ENCODE data around the gene ZSCAN22.
A peak's percentile ranks its signal among the peaks of the same experiment; 100 is the strongest.

The ZSCAN22 gene

DNA sequence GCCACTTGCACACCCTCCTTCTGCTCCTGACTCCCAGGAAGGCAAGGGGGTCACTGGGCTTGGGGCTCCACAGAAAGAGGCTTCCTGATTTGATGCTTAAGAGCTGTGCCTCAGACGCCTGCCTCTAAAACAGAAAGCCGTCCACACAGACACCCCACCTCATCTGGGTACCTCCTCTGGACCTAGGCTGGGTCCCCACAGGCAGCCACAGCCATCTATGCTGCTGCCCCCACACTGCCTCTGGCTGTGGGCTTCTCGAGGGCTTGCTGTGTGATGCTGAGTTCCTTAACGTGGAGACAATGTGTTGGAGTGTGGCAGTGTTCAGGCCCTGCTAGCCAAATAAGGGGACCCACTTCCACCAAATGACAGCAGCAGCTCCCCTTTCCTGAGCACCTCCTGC is 8.5 kb upstream of the ZSCAN22 start:
- TF ChIP-seq CTCF (IDR thresholded peaks at IDR 0.05; ENCODE audit: control insufficient read depth, extremely low read depth, insufficient read depth) = no peak
- DNase-seq (ENCODE audit: low read depth) = no peak
- H3K4me3 ChIP-seq (ENCODE audit: low read depth, low read length) = no peak overlapping the region

- no peak for DNase-seq (ENCODE audit: low read depth)
- TF ChIP-seq CTCF (IDR thresholded peaks at IDR 0.05; ENCODE audit: control insufficient read depth, extremely low read depth, insufficient read depth) = no peak
- H3K4me3 ChIP-seq (ENCODE audit: low read depth, low read length) = no peak overlapping the region
Observed at GRCh38 chr19:58319241-58319640, 7.6 kb upstream of the ZSCAN22 start.

DNA sequence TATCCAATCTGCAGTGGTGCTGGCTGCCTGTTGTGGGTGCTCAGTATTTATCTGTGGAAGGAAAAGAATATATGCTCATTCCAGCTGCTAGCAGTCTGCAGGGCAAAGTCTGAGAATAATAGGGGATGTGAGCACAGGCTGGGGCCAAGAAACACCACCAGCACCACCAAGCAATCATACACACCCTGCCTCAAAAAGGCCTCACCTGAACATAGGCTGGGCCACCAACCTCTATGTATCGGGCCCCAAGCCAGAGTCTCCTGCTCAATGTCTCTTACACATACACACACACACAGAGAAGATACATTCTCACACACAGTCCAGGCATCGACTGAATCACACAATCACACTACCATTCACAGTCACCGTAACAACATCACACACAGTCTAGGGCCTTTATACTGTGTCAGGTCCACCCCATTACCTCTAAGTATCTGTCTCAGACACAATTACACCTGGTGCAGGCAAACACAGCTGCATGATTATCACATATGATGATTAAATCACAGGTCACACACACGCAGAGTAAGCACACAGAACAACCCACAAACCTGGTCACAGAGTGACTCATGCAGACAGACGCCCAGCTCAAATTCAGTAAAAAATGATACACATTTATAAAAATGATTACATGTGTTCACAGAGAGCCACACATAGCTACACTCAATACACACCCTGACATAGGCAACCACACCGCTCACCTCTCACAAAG is 1.3 kb upstream of the ZSCAN22 start:
- H3K4me3 ChIP-seq (ENCODE audit: low read depth, low read length) = peak overlapping the region; percentile 97
- no peak for TF ChIP-seq CTCF (IDR thresholded peaks at IDR 0.05; ENCODE audit: control insufficient read depth, extremely low read depth, insufficient read depth)
- no peak for DNase-seq (ENCODE audit: low read depth)

- H3K4me3 ChIP-seq (ENCODE audit: low read depth, low read length) = peak overlapping the region; percentile 97
- no peak for TF ChIP-seq CTCF (IDR thresholded peaks at IDR 0.05; ENCODE audit: control insufficient read depth, extremely low read depth, insufficient read depth)
- DNase-seq (ENCODE audit: low read depth) = no peak
Observed at GRCh38 chr19:58326501-58326913, 287 bp upstream of the ZSCAN22 start.

DNA sequence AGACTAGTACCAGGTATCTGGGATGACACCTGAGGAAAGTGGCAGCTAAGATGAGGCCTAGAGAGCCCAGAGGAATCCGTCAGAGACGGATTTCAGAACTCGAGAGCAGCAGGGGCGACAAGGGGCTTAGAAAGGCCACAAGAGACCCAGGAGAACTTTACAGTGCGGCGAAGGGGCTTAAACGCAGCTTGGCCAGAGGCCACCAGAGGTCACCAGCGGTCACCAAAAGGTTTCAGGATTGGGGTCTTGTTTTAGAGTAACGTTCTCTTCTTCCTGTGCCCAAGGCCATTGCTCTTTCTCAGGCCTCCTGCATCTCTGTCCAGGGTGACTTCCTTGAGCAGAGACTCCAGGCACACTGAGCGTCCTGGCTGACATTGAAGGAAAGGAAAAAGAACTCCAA is 2.2 kb downstream of the ZSCAN22 start:
- no peak overlapping the region for H3K4me3 ChIP-seq (ENCODE audit: low read depth, low read length)
- DNase-seq (ENCODE audit: low read depth) = no peak
- 0 out of 2 replicates have a peak, but pooled peaks have one; percentile 5 for TF ChIP-seq CTCF (IDR thresholded peaks at IDR 0.05; ENCODE audit: control insufficient read depth, extremely low read depth, insufficient read depth)

DNA sequence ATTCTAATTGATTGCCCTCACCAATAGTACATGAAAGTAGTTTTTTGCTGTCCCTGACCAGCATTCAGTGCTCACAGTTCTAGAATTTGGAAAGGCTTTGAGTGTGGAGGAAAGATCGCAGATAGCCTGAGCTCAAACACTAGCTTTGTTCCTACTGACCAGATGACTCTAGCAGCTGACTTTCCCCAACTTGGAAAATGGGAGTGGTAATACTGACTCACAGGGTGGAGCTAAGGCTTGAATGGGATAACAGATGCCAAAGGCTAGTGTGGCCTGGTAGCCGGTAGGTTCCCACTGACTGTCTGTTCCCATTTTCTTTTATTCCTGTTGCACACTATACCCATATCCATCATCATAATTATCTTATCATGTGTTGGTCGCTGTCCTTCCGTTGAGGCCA is 3.7 kb downstream of the ZSCAN22 start:
- no peak overlapping the region for H3K4me3 ChIP-seq (ENCODE audit: low read depth, low read length)
- no peak for DNase-seq (ENCODE audit: low read depth)
- no peak for TF ChIP-seq CTCF (IDR thresholded peaks at IDR 0.05; ENCODE audit: control insufficient read depth, extremely low read depth, insufficient read depth)

GRCh38 chr19:58332697-58333096 is 5.9 kb downstream of the ZSCAN22 start:
- H3K4me3 ChIP-seq (ENCODE audit: low read depth, low read length) = no peak overlapping the region
- TF ChIP-seq CTCF (IDR thresholded peaks at IDR 0.05; ENCODE audit: control insufficient read depth, extremely low read depth, insufficient read depth) = no peak
- no peak for DNase-seq (ENCODE audit: low read depth)

Measured in LNCaP clone FGC (cell line).